ENCODE results near the gene TCAP.

- TF ChIP-seq, protein P1, sequence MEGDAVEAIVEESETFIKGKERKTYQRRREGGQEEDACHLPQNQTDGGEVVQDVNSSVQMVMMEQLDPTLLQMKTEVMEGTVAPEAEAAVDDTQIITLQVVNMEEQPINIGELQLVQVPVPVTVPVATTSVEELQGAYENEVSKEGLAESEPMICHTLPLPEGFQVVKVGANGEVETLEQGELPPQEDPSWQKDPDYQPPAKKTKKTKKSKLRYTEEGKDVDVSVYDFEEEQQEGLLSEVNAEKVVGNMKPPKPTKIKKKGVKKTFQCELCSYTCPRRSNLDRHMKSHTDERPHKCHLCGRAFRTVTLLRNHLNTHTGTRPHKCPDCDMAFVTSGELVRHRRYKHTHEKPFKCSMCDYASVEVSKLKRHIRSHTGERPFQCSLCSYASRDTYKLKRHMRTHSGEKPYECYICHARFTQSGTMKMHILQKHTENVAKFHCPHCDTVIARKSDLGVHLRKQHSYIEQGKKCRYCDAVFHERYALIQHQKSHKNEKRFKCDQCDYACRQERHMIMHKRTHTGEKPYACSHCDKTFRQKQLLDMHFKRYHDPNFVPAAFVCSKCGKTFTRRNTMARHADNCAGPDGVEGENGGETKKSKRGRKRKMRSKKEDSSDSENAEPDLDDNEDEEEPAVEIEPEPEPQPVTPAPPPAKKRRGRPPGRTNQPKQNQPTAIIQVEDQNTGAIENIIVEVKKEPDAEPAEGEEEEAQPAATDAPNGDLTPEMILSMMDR (IDR thresholded peaks at IDR 0.05; ENCODE audit: low read length): no peak
- no peak for TF ChIP-seq EZH2 (IDR thresholded peaks at IDR 0.05; ENCODE audit: borderline replicate concordance, low read length)
These were observed 1.6 kb downstream of the TCAP start for GRCh38 chr17:39666601-39667261.

All from OCI-LY1 (cell line).